GM19468 (cell line): ENCODE data around the gene JARID2.

Experiments
- ATAC-seq: cut with Tn5 transposase; IDR thresholded peaks from one replicate; pipeline ENCODE4 v1.9.1; 2021; ENCODE audit warnings: mild to moderate bottlenecking, moderate library complexity, moderate number of reproducible peaks; ENCODE audit not compliant: unreplicated experiment; ENCODE audit errors: extremely low read depth

Gene JARID2

DNA sequence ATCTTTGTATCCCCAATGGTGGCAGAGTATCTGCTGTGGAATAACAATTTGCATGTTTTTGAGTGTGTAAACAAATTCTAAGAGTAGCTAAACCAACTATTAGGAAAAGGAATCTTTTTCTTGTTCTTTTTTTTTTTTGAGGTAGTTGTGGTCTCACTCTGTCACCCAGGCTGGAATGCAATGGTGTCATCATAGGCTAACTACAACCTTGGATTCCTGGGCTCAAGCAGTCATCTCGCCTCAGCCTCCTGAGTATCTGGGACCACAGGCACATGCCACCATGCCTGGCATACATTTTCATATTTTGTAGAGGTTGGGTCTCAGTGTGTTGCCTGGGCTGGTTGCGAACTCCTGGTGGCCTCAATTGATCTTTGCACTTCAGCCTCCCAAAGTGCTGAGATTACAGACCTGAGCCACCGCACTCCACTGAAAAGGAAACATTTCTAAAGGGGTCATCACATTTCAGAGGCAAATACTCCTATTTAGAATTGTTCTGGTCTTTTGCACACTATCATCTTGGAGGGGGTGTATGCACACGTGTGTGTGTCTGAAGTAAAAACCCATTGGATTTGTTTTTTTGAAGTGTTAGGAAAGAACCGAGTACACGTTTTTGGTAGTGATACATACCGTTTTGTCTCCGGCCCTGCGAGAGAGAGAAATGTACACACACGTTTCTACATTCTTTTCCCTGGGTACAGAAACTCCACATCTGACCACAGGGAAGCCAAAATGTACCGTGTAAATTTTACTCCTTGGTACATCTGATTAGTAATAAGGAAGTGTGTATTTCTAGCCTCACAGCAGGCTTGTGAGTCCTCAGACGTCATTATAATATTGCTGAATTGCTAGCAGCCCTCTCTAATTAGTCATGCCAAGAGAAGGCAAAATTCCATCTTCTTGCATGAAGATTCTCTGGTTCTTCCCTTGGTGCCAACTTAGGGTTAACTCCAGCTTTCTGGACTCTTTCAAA lies 183.6 kb downstream of the JARID2 start:
- no peak for ATAC-seq

GRCh38 chr6:15430186-15430585 lies 184.3 kb downstream of the JARID2 start:
- no peak for ATAC-seq

DNA sequence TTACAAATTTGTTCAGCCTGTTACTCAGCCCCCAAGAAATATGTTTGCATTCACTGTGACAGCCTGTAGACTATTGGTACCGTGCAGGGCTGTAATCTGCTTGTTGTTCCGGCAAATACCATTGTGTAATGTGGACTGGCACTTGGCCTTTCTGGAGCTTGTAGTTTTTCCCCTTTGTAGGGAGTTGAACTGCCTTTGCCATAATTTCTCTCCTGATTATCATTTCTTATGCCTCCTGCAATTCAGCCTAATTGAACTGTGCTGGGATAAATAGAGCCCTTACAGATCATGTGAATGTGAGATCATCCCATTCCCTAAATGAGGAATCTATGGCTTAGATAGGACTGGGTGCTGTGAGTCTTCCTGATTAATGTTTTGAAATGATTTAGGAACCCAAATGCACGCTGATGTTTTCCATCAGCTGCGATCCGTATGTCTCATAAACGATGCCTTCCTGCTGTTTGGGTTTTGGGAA lies 185.1 kb downstream of the JARID2 start:
- ATAC-seq = no peak

- no peak for ATAC-seq
These were observed 186.1 kb downstream of the JARID2 start for GRCh38 chr6:15431762-15432483.

GRCh38 chr6:15433511-15433861 lies 187.6 kb downstream of the JARID2 start:
- ATAC-seq = no peak

DNA sequence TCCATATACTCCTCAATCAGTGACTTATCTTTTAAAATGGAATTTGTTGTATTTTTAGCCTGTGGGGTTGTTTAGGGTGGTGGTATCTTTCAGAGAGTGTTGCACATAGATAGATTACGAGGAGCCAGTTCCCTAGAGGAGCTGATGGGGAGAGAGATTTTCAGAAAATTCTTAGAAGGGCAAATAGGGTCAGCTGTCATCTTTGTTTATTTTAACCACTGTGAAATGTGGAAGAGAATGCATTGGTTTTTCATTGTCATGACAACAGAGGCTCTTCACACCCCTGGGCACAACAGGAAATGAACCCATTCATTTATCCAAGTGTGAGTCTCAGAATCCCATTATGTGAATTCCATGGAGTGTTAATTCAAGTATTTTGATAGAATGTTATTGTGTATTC lies 188.4 kb downstream of the JARID2 start:
- no peak for ATAC-seq

- ATAC-seq = no peak
These were observed 189.0 kb downstream of the JARID2 start for GRCh38 chr6:15434823-15435380.

- no peak for ATAC-seq
These were observed 189.6 kb downstream of the JARID2 start for GRCh38 chr6:15435468-15435867.

- no peak for ATAC-seq
These were observed 190.6 kb downstream of the JARID2 start for GRCh38 chr6:15436451-15436850.

GRCh38 chr6:15437090-15437635 lies 191.3 kb downstream of the JARID2 start:
- ATAC-seq = no peak

GRCh38 chr6:15439410-15440025 lies 193.6 kb downstream of the JARID2 start:
- no peak for ATAC-seq

DNA sequence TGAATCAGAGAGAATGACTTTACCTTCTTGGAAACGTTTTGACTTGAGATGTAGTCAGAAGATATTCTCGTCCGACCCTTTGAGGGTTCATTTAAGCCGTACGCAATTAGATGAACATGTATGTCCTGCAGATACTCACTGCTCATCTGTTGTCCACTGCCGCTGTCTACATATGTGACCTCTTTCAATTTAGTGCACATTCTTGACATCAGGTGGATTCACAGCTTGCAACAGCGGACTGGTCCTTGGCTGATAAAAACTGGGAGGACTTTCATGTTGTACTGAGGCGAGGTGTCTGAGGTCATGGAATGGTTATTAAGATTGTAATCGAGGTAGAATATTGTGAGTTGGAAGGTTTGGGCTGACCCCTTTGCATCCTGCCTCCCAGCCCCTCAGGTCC lies 194.2 kb downstream of the JARID2 start:
- ATAC-seq = no peak

GRCh38 chr6:15441215-15441868 lies 195.5 kb downstream of the JARID2 start:
- no peak for ATAC-seq

DNA sequence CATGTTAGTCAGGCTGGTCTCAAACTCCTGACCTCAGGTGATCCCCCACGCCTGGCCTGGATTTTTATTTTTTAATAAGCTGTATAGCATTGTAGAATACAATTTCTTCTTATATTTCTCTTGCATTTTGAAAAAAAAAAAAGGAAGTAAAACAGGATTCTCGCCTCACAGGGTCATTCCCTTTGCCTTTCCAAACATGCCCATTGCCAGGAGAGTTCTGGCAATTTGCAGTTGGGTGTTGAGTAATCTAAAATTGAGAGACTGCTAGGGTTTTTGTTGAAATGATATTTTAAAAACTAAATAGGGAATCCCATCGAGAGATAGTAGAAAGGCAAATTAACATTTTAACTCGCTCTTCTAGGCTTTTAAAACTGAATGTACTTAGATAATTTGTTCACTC lies 196.1 kb downstream of the JARID2 start:
- no peak for ATAC-seq

GRCh38 chr6:15442467-15442866 lies 196.6 kb downstream of the JARID2 start:
- ATAC-seq = no peak

DNA sequence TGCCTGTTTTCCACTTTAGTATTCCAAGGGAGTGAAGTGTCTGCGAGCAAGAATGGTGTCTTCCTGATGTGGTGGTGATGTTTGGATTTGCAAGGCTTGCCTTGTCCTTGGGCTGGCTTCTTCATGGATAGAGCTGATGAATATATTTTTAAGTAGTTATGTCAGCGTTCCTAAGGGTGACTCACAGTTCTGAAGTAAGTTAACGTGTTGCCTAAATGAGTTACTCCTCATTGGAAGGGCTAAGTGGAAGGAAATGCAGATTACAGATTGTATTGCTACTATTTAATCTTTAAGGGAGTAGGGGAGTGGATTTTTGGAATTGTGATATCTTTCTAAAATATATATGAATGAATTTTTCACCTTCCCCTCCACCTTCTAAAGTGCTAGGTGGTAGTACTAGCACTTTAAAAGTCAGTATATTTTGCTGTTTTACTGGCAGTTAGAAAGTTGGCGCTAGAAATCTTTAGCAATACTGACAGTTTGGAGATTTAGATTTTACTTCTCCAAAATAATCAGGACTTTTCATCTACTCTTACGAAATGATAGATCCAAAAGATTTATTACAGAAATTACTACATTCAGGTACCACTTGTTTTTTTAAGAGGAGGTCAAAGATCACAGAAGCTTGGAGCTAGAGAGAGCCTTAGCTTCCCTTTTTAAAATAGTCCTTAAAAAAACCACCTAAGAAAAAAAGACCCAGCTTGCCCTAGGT lies 197.4 kb downstream of the JARID2 start:
- no peak for ATAC-seq

- ATAC-seq = no peak
These were observed 198.3 kb downstream of the JARID2 start for GRCh38 chr6:15444081-15444731.

GRCh38 chr6:15444881-15445280 lies 199.0 kb downstream of the JARID2 start:
- no peak for ATAC-seq
